Mucosa of rectum (tissue), 2 donors: ENCODE data around the gene TGIF1.

Experiments
- H3K27ac ChIP-seq, 2 donors: one replicate each; pipeline ENCODE4 v1.7.0; 2013; ENCODE audit warnings: inconsistent platforms in 2 of 2, low read depth in 2 of 2, low read length in 2 of 2
- H3K27me3 ChIP-seq, 2 donors: one replicate each; pipeline ENCODE4 v1.7.0; 2013; ENCODE audit warnings: low read length in 2 of 2; ENCODE audit not compliant: control insufficient read depth in 2 of 2, insufficient read depth in 2 of 2
- H3K36me3 ChIP-seq, 2 donors: one replicate each; pipeline ENCODE4 v1.7.0; 2013; ENCODE audit warnings: low read length in 2 of 2; ENCODE audit not compliant: control insufficient read depth in 2 of 2, insufficient read depth in 2 of 2
- H3K4me1 ChIP-seq, 2 donors: one replicate each; pipeline ENCODE4 v1.7.0; 2013; ENCODE audit warnings: low read length in 2 of 2, mild to moderate bottlenecking in 1 of 2; ENCODE audit not compliant: control insufficient read depth in 2 of 2, insufficient read depth in 2 of 2
- H3K4me3 ChIP-seq, 2 donors: one replicate each; pipeline ENCODE4 v1.7.0; 2013; ENCODE audit warnings: low read length in 2 of 2
- H3K9ac ChIP-seq, 2 donors: one replicate each; pipeline ENCODE4 v1.7.0; 2013; ENCODE audit warnings: low read length in 2 of 2, low read depth in 1 of 2, mild to moderate bottlenecking in 1 of 2
- H3K9me3 ChIP-seq, 2 donors: one replicate each; pipeline ENCODE4 v1.7.0; 2013; ENCODE audit warnings: low read length in 2 of 2; ENCODE audit not compliant: control insufficient read depth in 2 of 2
- donor health status: healthy.
- donor health status: Normal muscosa, but diverticular disease.

Gene TGIF1

GRCh38 chr18:3455090-3455635 lies 5.2 kb downstream of the TGIF1 start:
- Histone ChIP-seq H3K4me3 (peak overlapping the region in 1 of 2 donors; percentile 96), H3K27ac (peak overlapping the region; percentile 93 to 99), H3K36me3 (peaks cover 11 to 12% of the 10 kb centered on the region in 2 donors), H3K4me1 (peaks cover 32 to 50% of the 10 kb centered on the region in 2 donors), H3K9ac (peak overlapping the region; percentile 60 to 100), H3K27me3 (no peaks in the 10 kb centered on the region), H3K9me3 (no peaks in the 10 kb centered on the region)

GRCh38 chr18:3455907-3456685 lies 6.1 kb downstream of the TGIF1 start:
- Histone ChIP-seq H3K9me3 (no peaks in the 10 kb centered on the region), H3K4me3 (peak overlapping the region; percentile 10 to 96), H3K4me1 (peaks cover 32 to 50% of the 10 kb centered on the region in 2 donors), H3K9ac (peak overlapping the region; percentile 60 to 100), H3K27me3 (no peaks in the 10 kb centered on the region), H3K36me3 (peaks cover 14 to 17% of the 10 kb centered on the region in 2 donors), H3K27ac (peak overlapping the region; percentile 93 to 99)

GRCh38 chr18:3456686-3457069 lies 6.7 kb downstream of the TGIF1 start:
- Histone ChIP-seq H3K4me1 (peaks cover 32 to 50% of the 10 kb centered on the region in 2 donors), H3K9me3 (no peaks in the 10 kb centered on the region), H3K27me3 (no peaks in the 10 kb centered on the region), H3K27ac (peak overlapping the region; percentile 93 to 99), H3K4me3 (peak overlapping the region in 1 of 2 donors; percentile 32), H3K36me3 (peaks cover 14 to 18% of the 10 kb centered on the region in 2 donors), H3K9ac (peak overlapping the region; percentile 60 to 100)

GRCh38 chr18:3457261-3457724 lies 7.3 kb downstream of the TGIF1 start:
- Histone ChIP-seq H3K27ac (peak overlapping the region; percentile 93 to 99), H3K4me3 (peak overlapping the region; percentile 28 to 32), H3K4me1 (peaks cover 32 to 50% of the 10 kb centered on the region in 2 donors), H3K36me3 (peaks cover 14 to 18% of the 10 kb centered on the region in 2 donors), H3K9me3 (no peaks in the 10 kb centered on the region), H3K27me3 (no peaks in the 10 kb centered on the region), H3K9ac (peak overlapping the region; percentile 3 to 48)

GRCh38 chr18:3458378-3458777 lies 8.4 kb downstream of the TGIF1 start:
- Histone ChIP-seq H3K9ac (no peak overlapping the region), H3K4me3 (no peak overlapping the region), H3K4me1 (peaks cover 32 to 42% of the 10 kb centered on the region in 2 donors), H3K27ac (peak overlapping the region; percentile 18 to 64), H3K9me3 (no peaks in the 10 kb centered on the region), H3K36me3 (peaks cover 14 to 18% of the 10 kb centered on the region in 2 donors), H3K27me3 (no peaks in the 10 kb centered on the region)

GRCh38 chr18:3458952-3459853 lies 9.2 kb downstream of the TGIF1 start:
- Histone ChIP-seq H3K27me3 (no peaks in the 10 kb centered on the region), H3K27ac (peak overlapping the region; percentile 18 to 64), H3K36me3 (peaks cover 14 to 18% of the 10 kb centered on the region in 2 donors), H3K4me3 (no peak overlapping the region), H3K9me3 (no peaks in the 10 kb centered on the region), H3K4me1 (peaks cover 29 to 39% of the 10 kb centered on the region in 2 donors), H3K9ac (peak overlapping the region in 1 of 2 donors; percentile 52)

- H3K4me3 ChIP-seq = no peak overlapping the region
- no peak overlapping the region for H3K9ac ChIP-seq
- peaks cover 17 to 26% of the 10 kb centered on the region in 2 donors for H3K4me1 ChIP-seq
- no peak overlapping the region for H3K27ac ChIP-seq
- no peaks in the 10 kb centered on the region for H3K9me3 ChIP-seq
- peaks cover 14 to 18% of the 10 kb centered on the region in 2 donors for H3K36me3 ChIP-seq
- no peaks in the 10 kb centered on the region for H3K27me3 ChIP-seq
Measured at GRCh38 chr18:3460823-3461398, 10.9 kb downstream of the TGIF1 start.

GRCh38 chr18:3461704-3462103 lies 11.7 kb downstream of the TGIF1 start:
- Histone ChIP-seq H3K4me1 (peaks cover 11 to 25% of the 10 kb centered on the region in 2 donors), H3K4me3 (no peak overlapping the region), H3K9ac (no peak overlapping the region), H3K9me3 (no peaks in the 10 kb centered on the region), H3K27me3 (no peaks in the 10 kb centered on the region), H3K36me3 (peaks cover 14 to 18% of the 10 kb centered on the region in 2 donors), H3K27ac (no peak overlapping the region)

- H3K9ac ChIP-seq = no peak overlapping the region
- H3K36me3 ChIP-seq = peaks cover 8 to 10% of the 10 kb centered on the region in 2 donors
- H3K27ac ChIP-seq = no peak overlapping the region
- H3K27me3 ChIP-seq = no peaks in the 10 kb centered on the region
- H3K4me1 ChIP-seq = peaks cover 4 to 18% of the 10 kb centered on the region in 2 donors
- H3K4me3 ChIP-seq = no peak overlapping the region
- no peaks in the 10 kb centered on the region for H3K9me3 ChIP-seq
Measured at GRCh38 chr18:3463051-3463450, 13.1 kb downstream of the TGIF1 start.
